ENCODE data around the gene CCDC142. TPM values are rescaled to one million over a fixed set of nuclear protein-coding genes. Genes with fewer than 3 reads are reported as not detected.
A peak's percentile ranks its signal among the peaks of the same experiment; 100 is the strongest.

CCDC142 gene
- total and polyA plus RNA-seq, 9 of the 15 experiments (the other 6 are each of a cell fraction or from before 2014, with no cell fraction given), result 0.55 to 11.7 (median 7.2) TPM

GRCh38 chr2:74481961-74482800 is 617 bp downstream of the CCDC142 start (continued):
- peak in 1 of 2 experiments; percentile 46; a peak in 2 of 4 replicates for TF ChIP-seq NRF1 (conservative IDR thresholded peaks at IDR 0.05 in 1 of 2, IDR thresholded peaks at IDR 0.05 in 1 of 2)
- peak; percentile 35; the same call in 1 of the 2 replicates for TF ChIP-seq ETV1 (tag; conservative IDR thresholded peaks at IDR 0.05; ENCODE audit: low read depth)
- TF ChIP-seq FOXJ3 (CRISPR knock-in tag; IDR thresholded peaks at IDR 0.05), result no peak
- no peak for TF ChIP-seq ZNF696 (CRISPR knock-in tag; conservative IDR thresholded peaks at IDR 0.05)
- TF ChIP-seq PYGO2 (tag; IDR thresholded peaks at IDR 0.05), result no peak
- TF ChIP-seq HMGN3 (IDR thresholded peaks at IDR 0.05; ENCODE audit: borderline replicate concordance, extremely low read depth, insufficient read length, low read depth, low read length), result peak; percentile 48
- no peak for TF ChIP-seq ZBTB9 (CRISPR knock-in tag; IDR thresholded peaks at IDR 0.05)
- no peak for TF ChIP-seq ZNF143 (CRISPR knock-in tag; IDR thresholded peaks at IDR 0.05)
- TF ChIP-seq PHB (CRISPR knock-in tag; IDR thresholded peaks at IDR 0.05), result no peak
- TF ChIP-seq TEAD2 (tag; IDR thresholded peaks at IDR 0.05), result no peak
- no peak for TF ChIP-seq ILF3 (IDR thresholded peaks at IDR 0.05; ENCODE audit: borderline replicate concordance)
- 0 out of 4 replicates have a peak, but pooled peaks of 1 of the 2 experiments have one; percentile 22 for TF ChIP-seq KDM4B (IDR thresholded peaks at IDR 0.05; ENCODE audit: borderline replicate concordance in 2 of 2, low read depth in 1 of 2)
- TF ChIP-seq ZNF316 (IDR thresholded peaks at IDR 0.05), result no peak
- TF ChIP-seq FOXM1 (IDR thresholded peaks at IDR 0.05; ENCODE audit: low read depth), result no peak
- 0 out of 2 replicates have a peak, but pooled peaks have one; percentile 86 for TF ChIP-seq FOXM1 (CRISPR knock-in tag; IDR thresholded peaks at IDR 0.05; ENCODE audit: low read depth)
- TF ChIP-seq TFAP4 (CRISPR knock-in tag; IDR thresholded peaks at IDR 0.05; ENCODE audit: borderline replicate concordance), result peak; percentile 54; the same call in 1 of the 2 replicates
- no peak for TF ChIP-seq TGIF2 (CRISPR knock-in tag; IDR thresholded peaks at IDR 0.05)
- TF ChIP-seq MIER1 (IDR thresholded peaks at IDR 0.05; ENCODE audit: low read depth), result no peak
- TF ChIP-seq MAZ (CRISPR knock-in tag; conservative IDR thresholded peaks at IDR 0.05 in 1 of 2, IDR thresholded peaks at IDR 0.05 in 1 of 2), result 0 out of 4 replicates have a peak, but pooled peaks of 1 of the 2 experiments have one; percentile 50
- no peak for TF ChIP-seq ZNF699 (CRISPR knock-in tag; IDR thresholded peaks at IDR 0.05; ENCODE audit: insufficient replicate concordance)
- TF ChIP-seq POLR2G (IDR thresholded peaks at IDR 0.05; ENCODE audit: low read depth, low read length), result peak; percentile 80
- 0 out of 2 replicates have a peak, but pooled peaks have one; percentile 2 for TF ChIP-seq CREM (IDR thresholded peaks at IDR 0.05; ENCODE audit: low read depth)
- 0 out of 2 replicates have a peak, but pooled peaks have one; percentile 12 for TF ChIP-seq E2F5 (CRISPR knock-in tag; IDR thresholded peaks at IDR 0.05)
- TF ChIP-seq CTBP1 (IDR thresholded peaks at IDR 0.05; ENCODE audit: borderline replicate concordance), result peak; percentile 11

Data from K562 (cell line).